Muscle layer of colon (tissue), 2 donors: Measurements from ENCODE around the gene RANBP1.

ENCODE experiments used
- H3K27ac ChIP-seq: one replicate; pipeline ENCODE4 v1.7.0; 2013; ENCODE audit warnings: low read depth, mild to moderate bottlenecking, low read length, moderate library complexity
- H3K27me3 ChIP-seq, 2 donors: one replicate each; pipeline ENCODE4 v1.7.0; 2013; ENCODE audit warnings: low read length in 2 of 2, mild to moderate bottlenecking in 2 of 2; ENCODE audit not compliant: insufficient read depth in 2 of 2, control insufficient read depth in 1 of 2
- H3K36me3 ChIP-seq: one replicate; pipeline ENCODE4 v1.7.0; 2013; ENCODE audit warnings: mild to moderate bottlenecking, low read length; ENCODE audit not compliant: insufficient read depth
- H3K4me1 ChIP-seq: one replicate; pipeline ENCODE4 v1.7.0; 2013; ENCODE audit warnings: mild to moderate bottlenecking, low read length; ENCODE audit not compliant: insufficient read depth
- H3K4me3 ChIP-seq, 2 donors: one replicate each; pipeline ENCODE4 v1.7.0; 2013; ENCODE audit warnings: low read length in 2 of 2, low read depth in 1 of 2, mild to moderate bottlenecking in 1 of 2, moderate library complexity in 1 of 2
- H3K9ac ChIP-seq: one replicate; pipeline ENCODE4 v1.7.0; 2013; ENCODE audit warnings: low read length
- H3K9me3 ChIP-seq: one replicate; pipeline ENCODE4 v1.7.0; 2013; ENCODE audit warnings: mild to moderate bottlenecking, low read length
- donor health status: abdominal sarcoma.
- donor health status: Adenocarcinoma of cecum.

RANBP1 gene

GRCh38 chr22:20176421-20177085, 60.6 kb downstream of the RANBP1 start:
- no peaks in the 10 kb centered on the region for H3K4me1 ChIP-seq
- no peak overlapping the region for H3K9ac ChIP-seq
- H3K4me3 ChIP-seq, result no peak overlapping the region
- H3K27ac ChIP-seq, result no peak overlapping the region
- no peaks in the 10 kb centered on the region for H3K36me3 ChIP-seq
- no peaks in the 10 kb centered on the region for H3K27me3 ChIP-seq
- no peaks in the 10 kb centered on the region for H3K9me3 ChIP-seq
